K562 (cell line): ENCODE results near the gene DAO. TPM values are rescaled to one million over a fixed set of nuclear protein-coding genes. Genes with fewer than 3 reads are reported as not detected.

Experiments used
- GTF3C2 ChIP-seq: IDR thresholded peaks from 3 replicates; pipeline ENCODE4 v1.6.1; 2011; ENCODE audit warnings: borderline replicate concordance, mild to moderate bottlenecking, moderate library complexity; ENCODE audit not compliant: insufficient read length; ENCODE audit errors: extremely low read depth
- HMGXB4 ChIP-seq: sonication (generic); formaldehyde crosslinking; IDR thresholded peaks from 2 replicates; pipeline ENCODE4 v1.8.1; 2023; ENCODE audit warnings: mild to moderate bottlenecking, missing genetic modification reagents
- MNT ChIP-seq, 2 experiments: fragments of 450-650 bp; conservative IDR thresholded peaks; 2 replicates each; pipeline ENCODE4 v1.6.1; 2017; ENCODE audit warnings: mild to moderate bottlenecking in 2 of 2, moderate library complexity in 2 of 2
- PCBP1 ChIP-seq: fragments of 200-400 bp; formaldehyde crosslinking; IDR thresholded peaks from 2 replicates; pipeline ENCODE4 v1.6.1; 2018; ENCODE audit warnings: mild to moderate bottlenecking, low read depth, low read length; ENCODE audit not compliant: poor library complexity, severe bottlenecking
- POLR2A ChIP-seq: fragments of 450-650 bp; conservative IDR thresholded peaks from 2 replicates; pipeline ENCODE4 v1.6.1; 2016
- POLR2B ChIP-seq: fragments of 450-650 bp; IDR thresholded peaks from 2 replicates; pipeline ENCODE4 v1.6.1; 2018; ENCODE audit warnings: low read depth; ENCODE audit not compliant: partially characterized antibody
- SAFB ChIP-seq: fragments of 200-400 bp; formaldehyde crosslinking; IDR thresholded peaks from 2 replicates; pipeline ENCODE4 v1.6.1; 2017; ENCODE audit warnings: low read depth, low read length, borderline replicate concordance
- SOX6 ChIP-seq: fragments of 450-650 bp; IDR thresholded peaks from 2 replicates; pipeline ENCODE4 v1.6.1; 2014; ENCODE audit warnings: mild to moderate bottlenecking
- TCFL5 ChIP-seq: fragments of 250-450 bp; sonication (Bioruptor Pico); conservative IDR thresholded peaks from 2 replicates; pipeline ENCODE4 v1.6.1; 2021; ENCODE audit warnings: mild to moderate bottlenecking, moderate library complexity, matching md5 sums
- ZBTB12 ChIP-seq: fragments of 250-450 bp; sonication (Bioruptor Pico); IDR thresholded peaks from 2 replicates; pipeline ENCODE4 v1.4.0; 2020
- ZNF253 ChIP-seq: fragments of 250-450 bp; sonication (Bioruptor Pico); conservative IDR thresholded peaks from 2 replicates; pipeline ENCODE4 v1.6.1; 2021; ENCODE audit warnings: mild to moderate bottlenecking
- ZNF639 ChIP-seq, 2 experiments: fragments of 200-800 bp in 1 of 2; sonication (Bioruptor generic) in 1 of 2; sonication (generic) in 1 of 2; formaldehyde crosslinking in 1 of 2; IDR thresholded peaks in 1 of 2; conservative IDR thresholded peaks in 1 of 2; 2 replicates each; pipeline versions ENCODE4 v1.5.0 to v1.6.1; 2016 to 2020; ENCODE audit warnings: missing compliant biosample characterization in 1 of 2, missing genetic modification characterization in 1 of 2, missing genetic modification reagents in 1 of 2
- ZNF76 ChIP-seq: fragments of 250-450 bp; sonication (Bioruptor Pico); IDR thresholded peaks from 2 replicates; pipeline ENCODE4 v1.4.0; 2020; ENCODE audit warnings: mild to moderate bottlenecking, moderate library complexity, borderline replicate concordance
- ZNF77 ChIP-seq: fragments of 250-450 bp; sonication (Bioruptor Pico); IDR thresholded peaks from 2 replicates; pipeline ENCODE4 v1.5.0; 2020
- polyA plus RNA-seq, 8 experiments: library from polyadenylated mRNA; depleted of rRNA in 4 of 8; stranded (reverse) in 5 of 8; unstranded in 3 of 8; fragments of >200 nt; fragmentation: Nextera tagmentation in 2 of 8; fragmentation: Illumina TruSeq in 1 of 8; extraction: Ambion mirVana in 2 of 8; extraction: Trizol in 1 of 8; gene quantifications; 2 replicates each; pipeline versions ENCODE4 v1.2.1 to v1.2.3, GENCODE V29; 2011 to 2014; ENCODE audit warnings: inconsistent platforms in 1 of 8, missing spikeins in 1 of 8
- total RNA-seq, 7 experiments: library from RNA; depleted of rRNA in 6 of 7; stranded (reverse); fragments of >200 nt in 6 of 7; fragmentation: Illumina TruSeq in 2 of 7; extraction: Trizol in 2 of 7; gene quantifications; 2 replicates each; pipeline versions ENCODE4 v1.2.1 to v1.2.3, GENCODE V29; 2011 to 2021; ENCODE audit warnings: low replicate concordance in 1 of 7
- TF ChIP-seq, protein P1 (sequence below): fragments of 450-650 bp; conservative IDR thresholded peaks from 2 replicates; pipeline ENCODE4 v1.6.1; 2016; ENCODE audit warnings: missing genetic modification characterization, low read depth, mild to moderate bottlenecking, missing compliant biosample characterization, moderate library complexity

DAO gene
- total and polyA plus RNA-seq, 9 of the 15 experiments (the other 6 are each of a cell fraction or from before 2014, with no cell fraction given) = not detected

DNA sequence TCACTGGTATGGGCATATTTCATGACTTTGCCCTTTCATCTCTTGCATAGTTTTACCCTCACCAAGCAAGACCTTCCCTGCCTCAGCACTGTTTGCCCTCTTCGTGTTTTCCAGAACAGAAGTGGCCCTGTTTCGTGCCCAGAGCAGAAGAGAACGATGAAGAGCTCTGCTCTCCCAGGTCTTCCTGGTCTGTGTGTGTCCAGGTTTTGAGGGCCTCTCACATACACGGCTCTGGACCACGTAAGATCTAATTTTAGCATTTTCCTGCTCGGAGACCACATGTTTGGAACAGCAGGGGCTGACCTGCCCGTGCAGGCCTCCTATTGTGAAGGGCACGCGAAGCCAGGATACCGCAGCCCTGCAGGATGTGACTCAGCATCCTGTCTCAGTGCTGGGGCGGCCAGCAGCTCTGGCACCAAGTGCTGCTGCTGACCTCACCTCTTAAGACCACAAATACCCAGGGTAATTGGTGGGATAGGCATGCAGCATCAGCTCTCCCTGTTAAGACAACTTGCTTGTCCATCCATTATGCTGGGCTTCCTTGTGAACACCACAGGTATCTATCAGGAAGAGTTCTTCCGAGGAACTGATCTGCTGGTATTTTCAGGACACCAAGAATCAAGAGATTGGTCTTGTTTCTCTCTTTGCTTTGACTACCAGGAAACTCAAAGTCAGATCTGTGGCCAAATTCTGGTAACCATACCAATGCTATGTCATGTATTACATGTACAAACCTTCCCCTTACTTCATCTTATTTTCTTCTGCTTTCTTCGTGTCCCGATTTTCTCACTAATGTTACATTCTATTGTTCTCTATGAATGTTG lies 41.5 kb upstream of the DAO start (continued):
- TF ChIP-seq ZNF76 (CRISPR knock-in tag) (no peak), PCBP1 (no peak), ZBTB12 (CRISPR knock-in tag) (0 out of 2 replicates have a peak, but pooled peaks have one; percentile 28), ZNF253 (CRISPR knock-in tag) (no peak), POLR2A (peak; percentile 27; the same call in 1 of the 2 replicates), GTF3C2 (no peak), TCFL5 (0 out of 2 replicates have a peak, but pooled peaks have one; percentile 21), MNT (conservative IDR thresholded peaks at IDR 0.05) (peak in 1 of 2 experiments; percentile 68; a peak in 2 of 4 replicates), SOX6 (peak; percentile 95), POLR2B (no peak), ZNF639 (CRISPR knock-in tag; conservative IDR thresholded peaks at IDR 0.05 in 1 of 2, IDR thresholded peaks at IDR 0.05 in 1 of 2) (peak in 1 of 2 experiments; percentile 37; a peak in 2 of 4 replicates), HMGXB4 (CRISPR knock-in tag) (no peak), ZNF77 (CRISPR knock-in tag) (no peak), SAFB (no peak)
- TF ChIP-seq, protein P1, sequence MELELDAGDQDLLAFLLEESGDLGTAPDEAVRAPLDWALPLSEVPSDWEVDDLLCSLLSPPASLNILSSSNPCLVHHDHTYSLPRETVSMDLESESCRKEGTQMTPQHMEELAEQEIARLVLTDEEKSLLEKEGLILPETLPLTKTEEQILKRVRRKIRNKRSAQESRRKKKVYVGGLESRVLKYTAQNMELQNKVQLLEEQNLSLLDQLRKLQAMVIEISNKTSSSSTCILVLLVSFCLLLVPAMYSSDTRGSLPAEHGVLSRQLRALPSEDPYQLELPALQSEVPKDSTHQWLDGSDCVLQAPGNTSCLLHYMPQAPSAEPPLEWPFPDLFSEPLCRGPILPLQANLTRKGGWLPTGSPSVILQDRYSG (tag) = peak; percentile 80; the same call in 1 of the 2 replicates
